NT2/D1 (cell line): Measurements from ENCODE around the gene BEGAIN.

Source experiments
- SUZ12 ChIP-seq: IDR thresholded peaks from 2 replicates; pipeline ENCODE4 v1.6.1; 2011; ENCODE audit not compliant: insufficient read length, insufficient read depth; ENCODE audit errors: extremely low read depth
- YY1 ChIP-seq: IDR thresholded peaks from 2 replicates; pipeline ENCODE4 v1.6.1; 2011; ENCODE audit not compliant: insufficient read length, insufficient read depth
- ZNF274 ChIP-seq: IDR thresholded peaks from 2 replicates; pipeline ENCODE4 v1.6.1; 2011; ENCODE audit warnings: mild to moderate bottlenecking, low read depth, low read length

GRCh38 chr14:100522616-100523099 lies 64.6 kb downstream of the BEGAIN start:
- no peak for TF ChIP-seq SUZ12
- TF ChIP-seq ZNF274 = no peak
- TF ChIP-seq YY1 = no peak
